HepG2 (cell line): Measurements from ENCODE around the gene SLC16A5. TPM values are rescaled to one million over a fixed set of nuclear protein-coding genes. Genes with fewer than 3 reads are reported as not detected.
A peak's percentile ranks its signal among the peaks of the same experiment; 100 is the strongest.

Experiments used
- ARID4A ChIP-seq: sonication (generic); formaldehyde crosslinking; IDR thresholded peaks from 2 replicates; pipeline ENCODE4 v1.5.0; 2020; ENCODE audit warnings: mild to moderate bottlenecking, missing genetic modification reagents, borderline replicate concordance
- FOXK2 ChIP-seq: fragments of 450-650 bp; IDR thresholded peaks from 2 replicates; pipeline ENCODE4 v1.6.1; 2016
- HMG20A ChIP-seq: IDR thresholded peaks from 2 replicates; pipeline ENCODE4 v1.6.1; 2016; ENCODE audit warnings: borderline replicate concordance
- MAZ ChIP-seq, 2 experiments: sonication (generic) in 1 of 2; formaldehyde crosslinking in 1 of 2; IDR thresholded peaks; 2 replicates each; pipeline versions ENCODE4 v1.5.0 to v1.6.1; 2012 to 2020; ENCODE audit warnings: low read depth in 2 of 2, mild to moderate bottlenecking in 2 of 2, borderline replicate concordance in 1 of 2, improper control_type of control experiment in 1 of 2, low read length in 1 of 2, missing genetic modification reagents in 1 of 2, moderate library complexity in 1 of 2
- NCOA2 ChIP-seq: sonication (generic); formaldehyde crosslinking; IDR thresholded peaks from 2 replicates; pipeline ENCODE4 v1.8.0; 2022; ENCODE audit warnings: inconsistent platforms
- SMAD1 ChIP-seq: sonication (generic); formaldehyde crosslinking; IDR thresholded peaks from 2 replicates; pipeline ENCODE4 v1.4.0; 2020; ENCODE audit warnings: missing genetic modification reagents, low read depth, mild to moderate bottlenecking, borderline replicate concordance
- SNAPC4 ChIP-seq: sonication (generic); formaldehyde crosslinking; IDR thresholded peaks from 2 replicates; pipeline ENCODE4 v1.4.0; 2020; ENCODE audit warnings: mild to moderate bottlenecking, missing genetic modification reagents
- SOX5 ChIP-seq: IDR thresholded peaks from 2 replicates; pipeline ENCODE4 v1.6.1; 2016; ENCODE audit warnings: borderline replicate concordance
- SRSF1 ChIP-seq: fragments of 200-400 bp; formaldehyde crosslinking; optimal IDR thresholded peaks from 2 replicates; pipeline ENCODE3; 2017; ENCODE audit warnings: mild to moderate bottlenecking, low read depth, low read length, moderate library complexity
- TARDBP ChIP-seq: sonication (generic); formaldehyde crosslinking; IDR thresholded peaks from 2 replicates; pipeline ENCODE4 v1.8.0; 2022; ENCODE audit warnings: mild to moderate bottlenecking, missing genetic modification reagents
- TEAD3 ChIP-seq: optimal IDR thresholded peaks from 2 replicates; pipeline ENCODE3; 2016; ENCODE audit warnings: borderline replicate concordance
- ZNF143 ChIP-seq: sonication (generic); formaldehyde crosslinking; IDR thresholded peaks from 2 replicates; pipeline ENCODE4 v1.4.0; 2020; ENCODE audit warnings: missing genetic modification reagents
- ZNF225 ChIP-seq: sonication (generic); formaldehyde crosslinking; IDR thresholded peaks from 2 replicates; pipeline ENCODE4 v1.4.0; 2020; ENCODE audit warnings: mild to moderate bottlenecking, missing genetic modification reagents
- ZNF30 ChIP-seq: sonication (generic); formaldehyde crosslinking; IDR thresholded peaks from 2 replicates; pipeline ENCODE4 v1.5.0; 2020; ENCODE audit warnings: mild to moderate bottlenecking, missing genetic modification reagents
- ZNF512B ChIP-seq: sonication (generic); formaldehyde crosslinking; IDR thresholded peaks from 2 replicates; pipeline ENCODE4 v1.5.1; 2020; ENCODE audit warnings: missing genetic modification reagents, mild to moderate bottlenecking, borderline replicate concordance
- ZNF572 ChIP-seq: sonication (generic); formaldehyde crosslinking; IDR thresholded peaks from 2 replicates; pipeline ENCODE4 v1.5.1; 2020; ENCODE audit warnings: mild to moderate bottlenecking, missing genetic modification reagents
- polyA plus RNA-seq, 8 experiments: library from polyadenylated mRNA; depleted of rRNA in 3 of 8; stranded (reverse) in 7 of 8; unstranded in 1 of 8; fragments of >200 nt; fragmentation: Illumina TruSeq in 4 of 8; extraction: Trizol in 4 of 8; gene quantifications; 2 replicates each; pipeline versions ENCODE4 v1.2.1 to v1.2.3, GENCODE V29; 2011 to 2016; ENCODE audit warnings: low read depth in 4 of 8, missing spikeins in 1 of 8, mixed read lengths in 1 of 8; ENCODE audit not compliant: insufficient read depth in 1 of 8
- total RNA-seq, 5 experiments: library from RNA; depleted of rRNA; stranded (reverse); fragments of >200 nt; fragmentation: Illumina TruSeq; extraction: Trizol; gene quantifications; 2 replicates each; pipeline ENCODE4 v1.2.3, GENCODE V29; 2016; ENCODE audit warnings: low read depth in 1 of 5

SLC16A5 gene
- total and polyA plus RNA-seq, 2 of the 13 experiments (the other 11 are each of a cell fraction or from before 2014, with no cell fraction given) = 0.69 to 5.6 TPM

GRCh38 chr17:75090871-75091854 is 3.4 kb downstream of the SLC16A5 start (continued):
- TF ChIP-seq SMAD1 (CRISPR knock-in tag) (no peak), SOX5 (CRISPR knock-in tag) (peak; percentile 65), ZNF572 (peak; percentile 91; the same call in 1 of the 2 replicates), ZNF30 (CRISPR knock-in tag) (no peak), MAZ (IDR thresholded peaks at IDR 0.05; ENCODE audit: borderline replicate concordance, low read depth, low read length) (0 out of 2 replicates have a peak, but pooled peaks have one; percentile 19), MAZ (CRISPR knock-in tag; IDR thresholded peaks at IDR 0.05; ENCODE audit: low read depth) (peak; percentile 65), FOXK2 (no peak), ARID4A (CRISPR knock-in tag) (peak; percentile 60; the same call in 1 of the 2 replicates), TARDBP (CRISPR knock-in tag) (peak; percentile 82), ZNF512B (peak; percentile 80; the same call in 1 of the 2 replicates), ZNF143 (no peak), HMG20A (CRISPR knock-in tag) (peak; percentile 89), NCOA2 (CRISPR knock-in tag) (peak; percentile 72; the same call in 1 of the 2 replicates), SRSF1 (peak; percentile 88), SNAPC4 (CRISPR knock-in tag) (no peak), ZNF225 (peak; percentile 50; the same call in 1 of the 2 replicates), TEAD3 (CRISPR knock-in tag) (peak; percentile 36)
